Suprapubic skin (tissue), 3 donors: ENCODE results near the gene NUP93.

Experiments used
- EP300 ChIP-seq: sonication (generic); formaldehyde crosslinking; IDR thresholded peaks from one replicate; pipeline ENCODE4 v1.6.1; 2017; ENCODE audit warnings: antibody characterized with exemption
- TF ChIP-seq, protein P1 (sequence below), 2 donors: fragments of 200-600 bp in 1 of 2; fragments of 450-650 bp in 1 of 2; sonication (generic) in 1 of 2; IDR thresholded peaks; one replicate each; pipeline ENCODE4 v1.5.1; 2016 to 2019; ENCODE audit warnings: antibody characterized with exemption in 2 of 2, mild to moderate bottlenecking in 1 of 2, moderate library complexity in 1 of 2

DNA sequence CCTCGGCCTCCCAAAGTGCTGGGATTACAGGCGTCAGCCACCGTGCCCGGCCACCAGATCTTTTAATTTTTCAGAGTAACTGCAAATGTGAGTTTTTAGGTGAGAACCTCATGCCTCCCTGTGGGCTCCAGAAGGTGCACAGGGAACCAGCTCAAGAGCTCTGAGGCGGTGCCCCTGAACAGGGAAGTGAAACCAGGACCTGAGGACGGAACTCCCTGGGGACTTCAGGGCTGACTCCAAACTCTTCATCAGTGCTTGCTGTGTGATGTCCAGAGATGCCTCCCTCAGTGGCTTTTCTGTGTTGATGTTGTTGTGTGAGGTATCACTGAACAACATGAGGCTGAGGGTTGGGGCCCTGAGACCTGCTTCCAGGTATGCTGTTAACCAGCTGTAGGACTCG is 158.9 kb downstream of the NUP93 start:
- TF ChIP-seq, protein P1, sequence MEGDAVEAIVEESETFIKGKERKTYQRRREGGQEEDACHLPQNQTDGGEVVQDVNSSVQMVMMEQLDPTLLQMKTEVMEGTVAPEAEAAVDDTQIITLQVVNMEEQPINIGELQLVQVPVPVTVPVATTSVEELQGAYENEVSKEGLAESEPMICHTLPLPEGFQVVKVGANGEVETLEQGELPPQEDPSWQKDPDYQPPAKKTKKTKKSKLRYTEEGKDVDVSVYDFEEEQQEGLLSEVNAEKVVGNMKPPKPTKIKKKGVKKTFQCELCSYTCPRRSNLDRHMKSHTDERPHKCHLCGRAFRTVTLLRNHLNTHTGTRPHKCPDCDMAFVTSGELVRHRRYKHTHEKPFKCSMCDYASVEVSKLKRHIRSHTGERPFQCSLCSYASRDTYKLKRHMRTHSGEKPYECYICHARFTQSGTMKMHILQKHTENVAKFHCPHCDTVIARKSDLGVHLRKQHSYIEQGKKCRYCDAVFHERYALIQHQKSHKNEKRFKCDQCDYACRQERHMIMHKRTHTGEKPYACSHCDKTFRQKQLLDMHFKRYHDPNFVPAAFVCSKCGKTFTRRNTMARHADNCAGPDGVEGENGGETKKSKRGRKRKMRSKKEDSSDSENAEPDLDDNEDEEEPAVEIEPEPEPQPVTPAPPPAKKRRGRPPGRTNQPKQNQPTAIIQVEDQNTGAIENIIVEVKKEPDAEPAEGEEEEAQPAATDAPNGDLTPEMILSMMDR (IDR thresholded peaks at IDR 0.05): no peak
- TF ChIP-seq EP300: no peak
